LNCAP (cell line): ENCODE results near the gene KRT13.

Source experiments
- CTCF ChIP-seq: fragments of 450-650 bp; IDR thresholded peaks from 2 replicates; pipeline ENCODE4 v1.5.1; 2017; ENCODE audit warnings: mild to moderate bottlenecking

Gene KRT13

GRCh38 chr17:41547921-41548843 is 42.8 kb upstream of the KRT13 start:
- TF ChIP-seq CTCF: no peak

- TF ChIP-seq CTCF: no peak
Observed at GRCh38 chr17:41547378-41547841, 42.0 kb upstream of the KRT13 start.

- no peak for TF ChIP-seq CTCF
Observed at GRCh38 chr17:41546819-41547218, 41.4 kb upstream of the KRT13 start.

GRCh38 chr17:41545829-41546410 is 40.5 kb upstream of the KRT13 start:
- no peak for TF ChIP-seq CTCF

- no peak for TF ChIP-seq CTCF
Observed at GRCh38 chr17:41544935-41545334, 39.5 kb upstream of the KRT13 start.

GRCh38 chr17:41544491-41544892 is 39.1 kb upstream of the KRT13 start:
- TF ChIP-seq CTCF: no peak

DNA sequence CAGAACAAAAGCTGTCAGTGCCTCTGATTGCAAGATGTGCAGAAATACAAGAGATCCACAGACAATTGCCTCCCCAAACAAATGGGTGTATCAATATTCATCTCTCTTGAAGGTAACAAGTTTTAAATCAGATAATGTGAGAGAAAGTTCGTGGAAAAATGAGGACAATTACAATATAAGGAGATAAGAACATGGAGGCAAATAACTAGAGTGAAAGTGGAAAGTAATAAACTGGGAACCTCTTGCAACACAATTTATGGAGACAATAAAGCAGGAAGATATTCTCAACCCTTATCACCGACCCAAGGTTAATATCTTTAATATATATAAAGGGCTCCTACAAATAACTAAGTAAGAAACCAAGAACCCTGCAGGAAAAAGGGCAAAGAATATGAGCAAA is 36.9 kb upstream of the KRT13 start:
- no peak for TF ChIP-seq CTCF
